Coronary artery (tissue), 2 donors: Measurements from ENCODE around the gene SLC22A31.

Experiments
- DNase-seq: peaks from one replicate; pipeline ENCODE4 v3.0.0-alpha.2; 2017; ENCODE audit warnings: low spot score
- H3K27ac ChIP-seq, 2 donors: fragments of 200-600 bp; sonication (generic); one replicate each; pipeline ENCODE4 v1.5.1; 2016 to 2019
- H3K4me3 ChIP-seq: fragments of 200-600 bp; sonication (generic); 2 replicates; pipeline ENCODE4 v1.5.1; 2016; ENCODE audit warnings: mild to moderate bottlenecking, moderate library complexity
- TF ChIP-seq, protein P1 (sequence below): fragments of 200-600 bp; sonication (generic); IDR thresholded peaks from one replicate; pipeline ENCODE4 v1.5.1; 2019; ENCODE audit warnings: antibody characterized with exemption

SLC22A31 gene

GRCh38 chr16:89149386-89149785 lies 51.0 kb downstream of the SLC22A31 start:
- DNase-seq, result no peak
- H3K4me3 ChIP-seq, result no peak overlapping the region
- no peak overlapping the region for H3K27ac ChIP-seq
- TF ChIP-seq, protein P1, sequence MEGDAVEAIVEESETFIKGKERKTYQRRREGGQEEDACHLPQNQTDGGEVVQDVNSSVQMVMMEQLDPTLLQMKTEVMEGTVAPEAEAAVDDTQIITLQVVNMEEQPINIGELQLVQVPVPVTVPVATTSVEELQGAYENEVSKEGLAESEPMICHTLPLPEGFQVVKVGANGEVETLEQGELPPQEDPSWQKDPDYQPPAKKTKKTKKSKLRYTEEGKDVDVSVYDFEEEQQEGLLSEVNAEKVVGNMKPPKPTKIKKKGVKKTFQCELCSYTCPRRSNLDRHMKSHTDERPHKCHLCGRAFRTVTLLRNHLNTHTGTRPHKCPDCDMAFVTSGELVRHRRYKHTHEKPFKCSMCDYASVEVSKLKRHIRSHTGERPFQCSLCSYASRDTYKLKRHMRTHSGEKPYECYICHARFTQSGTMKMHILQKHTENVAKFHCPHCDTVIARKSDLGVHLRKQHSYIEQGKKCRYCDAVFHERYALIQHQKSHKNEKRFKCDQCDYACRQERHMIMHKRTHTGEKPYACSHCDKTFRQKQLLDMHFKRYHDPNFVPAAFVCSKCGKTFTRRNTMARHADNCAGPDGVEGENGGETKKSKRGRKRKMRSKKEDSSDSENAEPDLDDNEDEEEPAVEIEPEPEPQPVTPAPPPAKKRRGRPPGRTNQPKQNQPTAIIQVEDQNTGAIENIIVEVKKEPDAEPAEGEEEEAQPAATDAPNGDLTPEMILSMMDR, result no peak

DNA sequence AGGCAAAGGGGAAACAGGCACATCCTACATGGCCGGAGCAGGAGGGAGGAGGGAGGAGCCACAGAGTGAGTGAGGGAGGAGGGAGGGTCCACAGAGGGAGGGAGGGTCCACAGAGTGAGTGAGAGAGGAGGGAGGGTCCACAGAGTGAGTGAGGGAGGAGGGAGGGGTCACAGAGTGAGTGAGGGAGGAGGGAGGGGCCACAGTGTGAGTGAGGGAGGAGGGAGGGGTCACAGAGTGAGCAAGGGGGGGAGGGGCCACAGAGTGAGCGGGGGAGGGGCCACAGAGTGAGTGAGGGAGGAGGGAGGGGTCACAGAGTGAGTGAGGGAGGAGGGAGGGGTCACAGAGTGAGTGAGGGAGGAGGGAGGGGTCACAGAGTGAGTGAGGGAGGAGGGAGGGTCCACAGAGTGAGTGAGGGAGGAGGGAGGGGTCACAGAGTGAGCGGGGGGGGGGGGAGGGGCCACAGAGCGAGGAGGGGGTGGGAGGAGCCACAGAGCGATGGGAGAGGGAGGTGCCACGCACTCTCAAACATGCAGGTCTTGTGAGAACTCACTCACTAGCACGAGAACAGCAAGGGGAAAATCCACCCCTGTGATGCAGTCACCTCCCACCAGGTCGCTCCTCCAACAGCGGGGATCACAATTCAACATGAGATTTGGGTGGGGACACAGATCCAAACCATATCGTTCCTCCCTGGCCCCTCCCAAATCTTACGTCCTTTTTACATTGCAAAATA lies 53.1 kb downstream of the SLC22A31 start:
- Histone ChIP-seq H3K27ac (no peak overlapping the region), H3K4me3 (no peak overlapping the region)
- TF ChIP-seq, protein P1, result no peak
- no peak for DNase-seq

DNA sequence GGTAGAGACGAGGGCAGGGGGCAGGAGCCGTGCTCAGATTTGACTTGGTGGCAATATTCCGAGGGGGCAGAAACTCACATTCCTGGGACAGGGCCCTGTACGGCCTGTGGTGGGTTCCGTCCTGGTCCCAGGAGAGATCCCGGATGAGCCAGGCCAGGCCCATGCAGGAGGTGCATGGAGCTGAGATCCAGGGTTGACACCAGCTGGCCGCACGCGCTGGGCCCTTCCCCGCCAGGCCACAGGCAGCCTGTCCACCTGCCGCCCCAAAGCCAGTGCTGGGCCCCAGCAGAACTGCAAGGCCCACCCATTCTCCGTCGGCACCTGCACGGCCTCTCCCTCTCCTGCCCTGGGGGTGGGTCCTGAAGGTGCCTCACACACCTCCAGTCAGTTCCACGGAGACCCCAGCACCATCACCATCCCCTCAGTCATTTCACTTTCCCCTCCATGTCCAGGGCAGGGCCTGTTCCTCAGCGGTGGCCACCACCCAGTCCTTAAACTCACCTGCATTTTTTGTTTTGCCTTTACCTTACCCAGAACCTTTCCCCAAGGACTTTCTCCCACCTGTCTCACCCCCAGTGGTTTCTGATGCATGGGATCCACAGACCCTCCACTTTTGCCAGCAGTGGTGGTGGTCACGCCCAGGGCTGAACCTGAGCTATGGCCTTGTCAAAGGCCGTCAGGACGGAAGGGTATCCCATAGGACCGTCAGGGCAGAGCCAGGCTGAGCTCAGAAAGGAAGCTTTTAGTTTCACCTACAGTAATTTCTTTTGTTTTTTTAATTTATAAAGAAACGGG lies 53.9 kb downstream of the SLC22A31 start:
- Histone ChIP-seq H3K4me3 (no peak overlapping the region), H3K27ac (no peak overlapping the region)
- TF ChIP-seq, protein P1, result no peak
- DNase-seq, result no peak
